ENCODE data around the gene ADAM8. TPM values are rescaled to one million over a fixed set of nuclear protein-coding genes. Genes with fewer than 3 reads are reported as not detected.

The ADAM8 gene
- total and polyA plus RNA-seq, 2 donors (not counting 1 experiment from before 2014, with no cell fraction given) = 0.23 to 2.0 TPM

GRCh38 chr10:133261726-133262325 lies 14.8 kb downstream of the ADAM8 start:
- TF ChIP-seq EZH2 (IDR thresholded peaks at IDR 0.05; ENCODE audit: low read length, missing control alignments) (no peak), CTCF (conservative IDR thresholded peaks at IDR 0.05 in 1 of 2, IDR thresholded peaks at IDR 0.05 in 1 of 2; ENCODE audit: low read depth in 1 of 2, low read length in 2 of 2) (no peak)
- no peaks in the 10 kb centered on the region for H3K9me3 ChIP-seq (ENCODE audit: control insufficient read depth, insufficient read depth, low read depth, low read length)
- H4K20me1 ChIP-seq (ENCODE audit: control insufficient read depth, extremely low read depth, insufficient read depth, low read length) = no peaks in the 10 kb centered on the region
- H3K27me3 ChIP-seq (ENCODE audit: control insufficient read depth, insufficient read depth, low read length) = no peaks in the 10 kb centered on the region
- peak overlapping the region; percentile 88 for H3K4me2 ChIP-seq (ENCODE audit: extremely low read depth, insufficient read depth, low read length)
- peak overlapping the region; percentile 76 for H3K9ac ChIP-seq (ENCODE audit: insufficient read depth, low read length)
- DNase-seq (ENCODE audit: low read depth in 2 of 2) = peak; percentile 50 to 55
- H3K27ac ChIP-seq (ENCODE audit: insufficient read depth, low read length) = peak overlapping the region; percentile 75
- H3K4me3 ChIP-seq (replicated peaks in 1 of 4; ENCODE audit: control extremely low read depth in 1 of 4, insufficient read depth in 1 of 4, low read depth in 3 of 4, low read length in 4 of 4) = peak overlapping the region; percentile 9 to 56 (median 41)
- peaks cover 27% of the 10 kb centered on the region for H3K4me1 ChIP-seq (ENCODE audit: control insufficient read depth, extremely low read depth, insufficient read depth, low read length)
- H2AFZ ChIP-seq (ENCODE audit: low read length) = no peak overlapping the region
- H3K79me2 ChIP-seq (ENCODE audit: control insufficient read depth, insufficient read depth, low read length) = no peaks in the 10 kb centered on the region
- no peaks in the 10 kb centered on the region for H3K36me3 ChIP-seq (ENCODE audit: control insufficient read depth, insufficient read depth, low read length)

GRCh38 chr10:133260895-133261725 lies 15.6 kb downstream of the ADAM8 start:
- Histone ChIP-seq H3K36me3 (ENCODE audit: control insufficient read depth, insufficient read depth, low read length) (no peaks in the 10 kb centered on the region), H3K27me3 (ENCODE audit: control insufficient read depth, insufficient read depth, low read length) (no peaks in the 10 kb centered on the region), H3K9me3 (ENCODE audit: control insufficient read depth, insufficient read depth, low read depth, low read length) (no peaks in the 10 kb centered on the region), H3K27ac (ENCODE audit: insufficient read depth, low read length) (peak overlapping the region; percentile 75), H3K4me3 (replicated peaks in 1 of 4; ENCODE audit: control extremely low read depth in 1 of 4, insufficient read depth in 1 of 4, low read depth in 3 of 4, low read length in 4 of 4) (peak overlapping the region; percentile 28 to 56 (median 41)), H3K4me1 (ENCODE audit: control insufficient read depth, extremely low read depth, insufficient read depth, low read length) (peaks cover 27% of the 10 kb centered on the region), H3K9ac (ENCODE audit: insufficient read depth, low read length) (peak overlapping the region; percentile 76), H4K20me1 (ENCODE audit: control insufficient read depth, extremely low read depth, insufficient read depth, low read length) (no peaks in the 10 kb centered on the region), H2AFZ (ENCODE audit: low read length) (no peak overlapping the region), H3K4me2 (ENCODE audit: extremely low read depth, insufficient read depth, low read length) (peak overlapping the region; percentile 88), H3K79me2 (ENCODE audit: control insufficient read depth, insufficient read depth, low read length) (no peaks in the 10 kb centered on the region)
- DNase-seq (ENCODE audit: low read depth in 2 of 2) = peak in 1 of 2 donors; percentile 13
- TF ChIP-seq EZH2 (IDR thresholded peaks at IDR 0.05; ENCODE audit: low read length, missing control alignments) = no peak
- no peak for TF ChIP-seq CTCF (conservative IDR thresholded peaks at IDR 0.05 in 1 of 2, IDR thresholded peaks at IDR 0.05 in 1 of 2; ENCODE audit: low read depth in 1 of 2, low read length in 2 of 2)

- TF ChIP-seq CTCF (conservative IDR thresholded peaks at IDR 0.05 in 1 of 2, IDR thresholded peaks at IDR 0.05 in 1 of 2; ENCODE audit: low read depth in 1 of 2, low read length in 2 of 2) (no peak), EZH2 (IDR thresholded peaks at IDR 0.05; ENCODE audit: low read length, missing control alignments) (no peak)
- H3K4me2 ChIP-seq (ENCODE audit: extremely low read depth, insufficient read depth, low read length) = peak overlapping the region; percentile 37
Observed at GRCh38 chr10:133259602-133259989, 17.1 kb downstream of the ADAM8 start.

More at GRCh38 chr10:133259602-133259989, 17.1 kb downstream of the ADAM8 start:
- Histone ChIP-seq H3K79me2 (ENCODE audit: control insufficient read depth, insufficient read depth, low read length) (no peaks in the 10 kb centered on the region), H2AFZ (ENCODE audit: low read length) (no peak overlapping the region), H3K36me3 (ENCODE audit: control insufficient read depth, insufficient read depth, low read length) (no peaks in the 10 kb centered on the region), H3K9ac (ENCODE audit: insufficient read depth, low read length) (no peak overlapping the region), H3K27ac (ENCODE audit: insufficient read depth, low read length) (peak overlapping the region; percentile 89), H3K27me3 (ENCODE audit: control insufficient read depth, insufficient read depth, low read length) (no peaks in the 10 kb centered on the region), H3K9me3 (ENCODE audit: control insufficient read depth, insufficient read depth, low read depth, low read length) (no peaks in the 10 kb centered on the region), H4K20me1 (ENCODE audit: control insufficient read depth, extremely low read depth, insufficient read depth, low read length) (no peaks in the 10 kb centered on the region), H3K4me3 (replicated peaks in 1 of 4; ENCODE audit: control extremely low read depth in 1 of 4, insufficient read depth in 1 of 4, low read depth in 3 of 4, low read length in 4 of 4) (no peak overlapping the region), H3K4me1 (ENCODE audit: control insufficient read depth, extremely low read depth, insufficient read depth, low read length) (peaks cover 27% of the 10 kb centered on the region)
- DNase-seq (ENCODE audit: low read depth in 2 of 2) = no peak
